GM19395 (cell line): ENCODE data around the gene PGBD5.

Experiments used
- ATAC-seq: cut with Tn5 transposase; IDR thresholded peaks from one replicate; pipeline ENCODE4 v1.9.1; 2021; ENCODE audit warnings: mild to moderate bottlenecking, moderate library complexity; ENCODE audit not compliant: unreplicated experiment

The PGBD5 gene

DNA sequence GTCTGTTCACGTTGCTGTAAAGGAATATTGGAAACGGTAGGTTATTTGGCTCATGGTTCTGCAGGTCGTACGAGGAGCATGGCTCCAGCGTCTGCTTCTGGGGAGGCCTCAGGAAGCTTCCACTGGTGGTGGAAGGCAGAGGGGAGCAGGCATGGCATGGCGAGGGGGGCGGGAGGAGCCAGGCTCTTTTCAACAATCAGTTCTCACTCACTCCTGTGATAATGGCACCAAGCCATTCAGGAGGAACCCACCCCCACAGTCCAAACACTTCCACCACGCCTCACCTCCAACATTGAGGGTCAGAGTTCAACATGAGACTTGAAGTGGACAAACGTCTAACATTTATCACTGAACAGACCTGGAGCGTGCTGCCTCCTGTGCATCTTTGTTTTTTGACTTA, 141.2 kb downstream of the PGBD5 start:
- ATAC-seq = no peak

DNA sequence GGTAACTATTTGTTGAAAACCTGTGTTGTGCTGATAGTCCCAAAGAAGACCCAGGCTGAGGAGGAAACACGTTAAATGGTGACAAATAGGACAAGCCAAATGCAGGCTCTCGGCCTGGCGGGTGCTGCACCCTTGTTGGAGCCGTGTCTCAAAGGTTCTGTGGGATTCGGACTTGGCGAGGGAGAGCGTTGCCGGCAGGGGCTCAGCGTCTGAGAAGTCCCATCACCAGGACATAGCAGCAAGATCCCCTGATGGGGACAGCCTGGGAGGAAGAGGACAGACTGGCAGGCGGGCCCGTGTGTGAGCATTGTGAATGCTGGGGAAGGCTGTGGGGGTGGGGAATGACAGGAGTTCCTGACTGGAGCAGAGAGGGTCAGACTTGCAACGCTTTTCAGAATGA, 142.5 kb downstream of the PGBD5 start:
- ATAC-seq = no peak

DNA sequence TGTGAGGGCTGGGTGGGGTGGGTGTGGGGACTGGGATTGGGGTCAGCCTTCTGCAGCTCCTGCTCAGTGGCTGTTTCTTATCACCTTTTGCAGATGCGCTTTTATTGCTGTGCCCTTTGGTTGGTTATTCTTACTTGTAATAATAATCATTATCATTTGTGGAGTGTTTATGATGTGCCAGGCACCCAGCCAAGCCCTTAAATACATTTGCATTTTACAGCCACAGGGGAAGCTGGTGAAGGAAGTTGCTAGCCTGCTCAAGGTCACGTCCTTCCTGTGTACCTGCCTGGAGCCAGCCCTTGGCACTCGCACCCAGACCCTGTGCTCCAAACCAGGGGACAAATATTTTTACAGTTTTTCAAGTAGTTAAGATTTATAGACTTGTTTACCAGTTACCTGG, 144.0 kb downstream of the PGBD5 start:
- no peak for ATAC-seq

DNA sequence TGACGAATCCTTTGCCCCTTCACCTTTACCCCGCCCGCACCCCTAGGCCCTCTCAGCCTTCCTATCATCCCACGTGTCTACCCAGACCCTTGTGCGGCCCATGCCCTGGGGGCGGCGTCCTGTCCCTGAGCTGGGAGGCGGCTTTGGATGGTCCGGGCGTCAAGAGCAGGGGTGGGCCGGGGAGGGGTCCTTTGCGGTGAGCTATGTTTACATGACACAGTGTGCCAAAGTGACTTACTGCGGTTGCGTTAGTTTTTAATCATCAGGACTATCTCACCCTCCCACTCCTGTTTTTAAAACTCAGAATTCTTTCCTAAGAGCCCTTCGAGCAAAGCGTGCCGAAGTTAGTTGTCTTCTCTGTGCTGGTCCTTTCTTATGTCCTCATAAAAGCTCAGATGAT, 144.6 kb downstream of the PGBD5 start:
- no peak for ATAC-seq

GRCh38 chr1:230280906-230281413, 145.2 kb downstream of the PGBD5 start:
- no peak for ATAC-seq

GRCh38 chr1:230280054-230280795, 145.9 kb downstream of the PGBD5 start:
- no peak for ATAC-seq

- no peak for ATAC-seq
Measured at GRCh38 chr1:230279583-230279945, 146.6 kb downstream of the PGBD5 start.

GRCh38 chr1:230278871-230279582, 147.1 kb downstream of the PGBD5 start:
- ATAC-seq = no peak

DNA sequence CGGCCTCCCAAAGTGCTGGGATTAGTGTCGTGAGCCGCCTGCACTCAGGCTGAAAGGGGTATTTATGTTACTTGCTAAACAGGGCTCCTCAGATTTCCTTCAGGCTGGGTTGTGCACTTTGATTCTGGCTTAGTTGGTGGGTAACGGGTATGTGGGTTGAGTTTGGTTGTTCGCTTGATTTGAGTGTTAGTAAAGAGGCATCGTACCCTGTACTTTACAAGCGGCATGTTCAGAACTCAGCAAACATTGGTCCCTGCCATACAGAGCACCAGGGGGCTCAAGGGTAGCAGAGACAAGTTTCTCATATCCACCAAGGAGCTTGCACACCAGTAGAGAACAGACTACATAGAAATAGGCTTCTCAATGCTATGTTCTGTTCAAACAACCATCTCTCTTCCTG, 147.8 kb downstream of the PGBD5 start:
- no peak for ATAC-seq

DNA sequence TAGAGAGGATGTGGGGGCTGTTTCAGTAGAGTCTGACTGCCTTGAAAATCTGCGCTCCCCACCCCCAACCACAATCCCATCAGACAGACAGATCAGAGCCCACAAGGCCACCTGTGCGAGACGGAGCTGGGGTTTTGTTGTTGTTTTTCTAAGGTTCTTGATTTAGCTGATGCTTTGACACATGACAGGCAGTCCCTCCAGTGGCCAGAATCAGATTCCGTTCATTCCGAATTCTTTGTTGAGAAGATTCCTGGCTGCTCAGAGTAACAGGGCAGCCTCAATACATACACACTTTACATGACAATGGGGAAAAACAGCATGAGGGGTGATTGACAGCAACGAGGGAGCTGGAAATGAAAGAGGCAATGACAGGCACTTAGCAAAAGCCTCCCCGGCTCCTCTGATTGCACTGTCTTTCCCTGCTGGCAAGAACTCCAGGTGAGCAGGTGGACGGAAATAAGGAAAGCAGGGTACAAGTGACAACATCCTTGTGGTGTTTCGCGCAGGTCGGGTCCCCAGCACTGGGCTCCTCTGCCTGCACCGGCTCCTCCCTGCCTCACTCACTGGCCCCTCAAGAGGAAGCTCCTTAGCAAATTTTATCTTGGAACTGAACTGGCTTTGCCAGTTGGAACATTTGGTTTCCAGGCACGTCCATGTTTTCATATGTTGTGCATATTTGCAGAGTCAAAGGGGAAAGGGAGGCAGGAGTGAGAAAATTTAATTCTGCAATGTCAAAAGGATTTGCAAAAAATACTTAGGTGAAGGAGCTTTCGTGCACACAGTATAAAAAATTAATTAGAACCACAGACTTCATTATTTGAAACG, 148.7 kb downstream of the PGBD5 start:
- ATAC-seq = peak; percentile 57

DNA sequence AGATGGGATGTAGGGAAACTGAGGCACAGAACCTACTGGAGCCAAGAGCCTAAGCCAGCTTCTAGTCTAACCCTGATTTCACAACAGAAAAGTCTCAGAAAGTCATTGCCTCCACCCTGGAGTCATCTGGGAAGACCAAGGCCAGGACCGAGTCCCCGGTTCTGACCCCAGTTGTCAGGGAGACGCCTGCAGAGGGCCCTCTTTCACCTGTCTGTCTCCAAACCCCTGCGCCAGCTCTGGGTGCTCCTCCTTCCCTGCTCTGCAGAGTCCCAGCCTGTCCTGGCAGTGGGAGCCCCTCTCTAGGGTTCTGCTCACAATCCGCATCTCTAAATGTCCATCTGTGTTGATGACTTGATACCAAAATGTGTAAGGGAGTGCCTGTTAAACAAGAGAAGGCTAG, 149.7 kb downstream of the PGBD5 start:
- ATAC-seq = no peak

DNA sequence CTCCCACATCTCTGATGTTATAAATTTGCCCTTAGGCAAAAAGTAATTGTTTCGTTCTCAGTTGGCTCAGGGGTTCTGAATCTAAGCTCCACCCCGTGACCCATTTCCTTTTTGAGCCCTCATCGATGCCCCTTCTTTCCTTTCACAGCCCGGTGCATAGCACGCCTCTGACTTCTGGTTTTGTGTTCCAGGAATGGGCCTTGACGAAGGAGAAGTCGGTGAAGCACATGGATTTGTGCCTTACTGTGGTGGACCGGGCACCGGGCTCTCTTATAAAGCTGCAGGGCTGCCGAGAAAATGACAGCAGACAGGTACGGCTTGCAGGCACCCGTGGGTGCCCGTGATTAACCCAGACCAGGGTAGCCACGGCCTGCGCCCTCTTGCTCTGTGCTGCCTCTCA, 151.9 kb downstream of the PGBD5 start:
- ATAC-seq = no peak

DNA sequence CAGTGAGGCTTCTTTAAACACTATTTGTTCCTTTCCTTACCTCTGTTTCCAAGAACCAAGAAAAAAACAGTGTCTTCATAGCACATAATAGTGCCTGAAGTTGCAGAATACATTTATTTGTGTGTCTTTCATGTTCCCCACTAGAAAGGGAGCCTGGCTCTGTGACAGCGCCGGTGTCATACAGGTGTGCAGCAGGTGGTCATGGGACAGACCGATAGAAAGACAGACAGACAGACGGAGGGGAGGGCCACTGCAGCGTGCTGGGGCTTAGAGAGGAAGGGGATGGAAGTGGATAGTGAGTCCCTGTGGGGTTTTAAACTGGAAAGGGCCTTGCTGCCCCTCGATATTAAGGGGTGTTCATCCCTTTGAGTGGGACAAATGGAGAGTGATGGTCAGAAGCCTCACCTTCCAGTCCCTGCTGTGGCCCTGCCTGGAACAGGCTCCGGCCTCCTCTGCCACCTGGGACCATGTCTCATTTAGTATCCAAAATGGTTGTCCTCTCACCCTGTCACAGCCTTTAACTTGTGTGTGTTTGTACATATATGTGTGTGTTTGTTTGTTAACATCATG, 152.9 kb downstream of the PGBD5 start:
- no peak for ATAC-seq

GRCh38 chr1:230272557-230272956, 153.6 kb downstream of the PGBD5 start:
- no peak for ATAC-seq

DNA sequence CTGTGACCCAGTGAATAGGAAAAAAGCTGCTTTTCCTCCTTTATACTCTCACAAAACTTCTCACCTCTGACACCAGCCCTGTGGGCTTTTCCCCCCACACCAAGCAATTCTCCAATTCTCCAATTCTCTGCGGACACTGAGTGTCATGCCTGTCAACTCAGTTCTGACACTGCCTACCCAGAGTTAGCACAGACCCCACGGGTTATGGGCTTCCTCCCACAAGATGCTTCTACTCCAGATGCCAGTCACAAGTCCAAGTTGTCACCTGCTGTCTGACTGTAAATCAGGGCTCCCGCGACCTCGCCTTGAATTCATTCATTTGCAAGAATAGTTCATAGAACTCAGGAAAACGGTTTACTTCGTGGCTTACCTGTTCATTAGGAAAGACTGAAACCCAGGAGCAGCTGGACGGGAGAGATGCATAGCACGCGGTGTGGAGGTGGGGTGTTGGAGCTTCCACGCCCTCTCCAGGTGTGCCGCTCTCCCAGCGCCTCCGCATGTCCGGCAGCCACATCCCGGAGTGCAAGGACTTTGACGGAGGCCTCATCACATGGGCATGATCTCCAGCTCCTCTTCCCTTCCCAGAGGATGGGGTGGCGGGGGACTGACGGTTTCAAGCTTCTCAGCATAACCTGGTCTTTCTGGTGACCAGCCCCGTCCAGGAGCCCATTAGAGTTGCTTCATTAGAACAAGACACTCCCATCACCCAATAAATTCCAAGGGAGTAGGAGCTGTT, 154.7 kb downstream of the PGBD5 start:
- no peak for ATAC-seq

DNA sequence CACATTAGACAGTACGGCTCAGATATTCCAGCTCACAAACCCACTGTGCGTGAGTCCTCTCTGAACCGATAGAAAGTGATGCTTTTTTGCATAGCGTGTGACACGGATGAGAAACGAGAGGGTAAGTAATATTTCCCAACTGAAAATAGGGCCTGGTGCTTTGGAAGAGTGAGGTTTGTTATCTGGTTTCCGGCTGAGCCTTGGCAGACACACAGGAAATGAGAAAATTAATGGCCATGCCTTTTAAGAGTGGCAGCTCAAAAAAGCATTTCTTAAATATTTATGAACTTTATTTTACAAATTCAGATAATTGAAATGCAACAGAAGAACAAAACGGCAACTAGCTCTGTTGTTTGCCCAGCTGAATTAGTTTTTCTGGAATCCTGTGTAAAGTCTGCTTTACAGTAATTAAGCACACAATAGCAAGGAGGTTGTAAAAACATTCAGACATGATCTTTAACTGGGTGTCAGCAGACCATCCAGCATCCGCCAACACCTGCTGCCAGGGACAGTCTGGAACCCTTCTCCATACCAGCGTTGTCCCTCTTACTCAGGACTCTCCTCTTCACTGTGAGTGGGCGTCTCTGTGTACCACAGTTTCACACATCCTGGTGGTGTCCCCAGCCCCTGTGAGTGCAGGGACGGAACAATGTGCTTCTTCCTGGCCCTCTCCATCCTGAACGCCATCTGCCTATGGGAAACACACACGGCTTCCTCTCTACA, 155.4 kb downstream of the PGBD5 start:
- peak; percentile 53 for ATAC-seq

DNA sequence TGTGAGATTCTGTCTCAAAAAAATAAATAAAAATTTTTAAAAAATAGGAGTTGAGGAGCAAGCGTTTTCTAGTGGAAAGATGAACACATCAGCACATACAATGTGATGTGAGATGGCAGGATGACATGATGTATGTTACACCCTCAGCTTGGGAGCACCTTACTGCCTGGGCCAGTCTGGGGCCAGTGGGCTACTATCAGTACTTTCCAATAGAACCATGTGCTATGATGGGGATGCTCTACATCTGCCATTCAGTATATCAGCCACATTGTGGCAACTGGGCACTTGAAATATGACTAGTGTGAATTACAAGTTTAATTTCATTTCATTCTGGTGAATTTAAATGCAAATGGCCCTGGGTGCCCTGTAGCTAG, 156.0 kb downstream of the PGBD5 start:
- peak; percentile 13 for ATAC-seq

DNA sequence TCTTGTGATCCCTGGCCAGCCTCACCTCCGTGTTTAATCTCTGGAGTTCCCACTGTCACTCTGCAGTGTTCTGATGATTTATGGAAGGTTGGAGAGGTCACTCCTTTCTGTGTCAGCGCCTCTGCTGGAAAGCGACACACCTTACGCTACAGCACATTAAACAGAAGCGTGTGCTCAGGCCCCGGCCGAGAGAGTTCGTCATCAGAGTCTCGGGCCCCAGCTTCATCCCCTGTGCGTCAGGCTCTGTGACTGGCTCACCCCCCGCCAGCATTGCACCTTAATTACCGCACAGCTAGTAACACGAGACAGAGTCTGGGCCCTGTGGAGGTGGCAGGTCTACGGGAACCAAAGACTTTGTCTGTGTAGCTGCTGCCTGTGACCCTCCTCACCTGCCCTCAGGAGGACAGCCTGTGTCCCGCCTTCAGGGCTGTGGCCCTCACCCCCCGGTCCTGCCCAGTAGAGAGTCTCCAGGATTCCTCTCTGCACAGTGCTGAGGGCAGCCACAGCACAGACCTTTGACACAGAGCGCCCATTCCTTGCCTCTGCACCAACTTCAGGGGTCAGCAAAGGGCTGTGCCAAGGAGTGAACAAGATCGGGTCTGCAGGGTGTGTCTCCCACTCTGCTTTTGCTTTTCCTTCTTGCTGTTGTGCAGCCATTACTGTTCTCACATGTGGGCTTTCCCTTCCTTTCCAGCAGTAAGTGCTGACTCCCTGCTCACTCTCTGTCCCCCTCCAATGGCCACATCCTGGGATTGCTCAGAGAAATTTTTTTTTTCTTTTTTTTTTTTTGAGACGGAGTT, 157.6 kb downstream of the PGBD5 start:
- no peak for ATAC-seq
